Measurements from ENCODE around the gene UBXN10. TPM values are rescaled to one million over a fixed set of nuclear protein-coding genes. Genes with fewer than 3 reads are reported as not detected.
A peak's percentile ranks its signal among the peaks of the same experiment; 100 is the strongest.

The UBXN10 gene
- total RNA-seq, 1 donor from 2014 or later: 0.87 TPM

DNA sequence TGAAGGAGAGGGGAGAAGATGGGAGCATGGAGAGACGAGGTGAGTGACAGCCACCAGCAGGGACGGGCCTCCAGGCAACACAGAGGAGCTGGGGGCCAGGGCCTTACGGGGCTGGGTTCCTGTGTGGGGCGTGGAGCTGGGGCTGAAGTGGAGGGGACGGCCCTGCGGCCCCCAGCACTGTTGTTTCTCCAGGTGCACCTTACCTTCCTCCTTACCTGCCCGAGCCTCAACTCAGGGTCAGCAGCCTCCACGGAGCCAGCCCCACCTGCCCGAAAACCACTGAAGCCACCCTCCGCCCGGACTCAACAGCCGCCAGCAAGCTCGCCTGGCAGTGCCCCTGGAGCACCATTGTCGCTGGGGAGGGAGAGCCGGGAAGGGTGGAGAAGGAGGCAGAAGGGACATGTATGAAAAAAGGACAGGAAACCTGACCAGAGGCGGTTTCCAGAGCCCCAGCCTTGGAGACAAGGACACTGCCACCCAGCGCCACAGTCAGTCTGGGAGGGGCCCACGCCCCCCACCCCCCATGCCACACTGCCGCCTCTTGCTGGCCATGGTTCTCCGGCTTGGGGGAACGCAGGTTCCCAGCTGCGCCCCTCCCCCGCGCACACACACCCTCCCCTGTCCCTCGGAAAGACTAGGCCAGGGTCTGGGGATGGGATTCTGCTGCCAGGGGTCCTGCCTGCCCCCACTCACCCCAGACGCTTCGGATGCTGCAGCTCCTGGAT is 36.1 kb upstream of the UBXN10 start:
- Histone ChIP-seq H3K27me3 (no peaks in the 10 kb centered on the region), H3K9me3 (no peaks in the 10 kb centered on the region), H3K4me1 (peaks cover 22% of the 10 kb centered on the region), H3K4me3 (no peak overlapping the region), H3K27ac (no peak overlapping the region), H3K36me3 (no peaks in the 10 kb centered on the region)
- intact Hi-C loops (cut with DNase I): no loop called here
- TF ChIP-seq, protein P1, sequence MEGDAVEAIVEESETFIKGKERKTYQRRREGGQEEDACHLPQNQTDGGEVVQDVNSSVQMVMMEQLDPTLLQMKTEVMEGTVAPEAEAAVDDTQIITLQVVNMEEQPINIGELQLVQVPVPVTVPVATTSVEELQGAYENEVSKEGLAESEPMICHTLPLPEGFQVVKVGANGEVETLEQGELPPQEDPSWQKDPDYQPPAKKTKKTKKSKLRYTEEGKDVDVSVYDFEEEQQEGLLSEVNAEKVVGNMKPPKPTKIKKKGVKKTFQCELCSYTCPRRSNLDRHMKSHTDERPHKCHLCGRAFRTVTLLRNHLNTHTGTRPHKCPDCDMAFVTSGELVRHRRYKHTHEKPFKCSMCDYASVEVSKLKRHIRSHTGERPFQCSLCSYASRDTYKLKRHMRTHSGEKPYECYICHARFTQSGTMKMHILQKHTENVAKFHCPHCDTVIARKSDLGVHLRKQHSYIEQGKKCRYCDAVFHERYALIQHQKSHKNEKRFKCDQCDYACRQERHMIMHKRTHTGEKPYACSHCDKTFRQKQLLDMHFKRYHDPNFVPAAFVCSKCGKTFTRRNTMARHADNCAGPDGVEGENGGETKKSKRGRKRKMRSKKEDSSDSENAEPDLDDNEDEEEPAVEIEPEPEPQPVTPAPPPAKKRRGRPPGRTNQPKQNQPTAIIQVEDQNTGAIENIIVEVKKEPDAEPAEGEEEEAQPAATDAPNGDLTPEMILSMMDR (IDR thresholded peaks at IDR 0.05): no peak
- peak; percentile 57 for DNase-seq
- no peak for ATAC-seq

DNA sequence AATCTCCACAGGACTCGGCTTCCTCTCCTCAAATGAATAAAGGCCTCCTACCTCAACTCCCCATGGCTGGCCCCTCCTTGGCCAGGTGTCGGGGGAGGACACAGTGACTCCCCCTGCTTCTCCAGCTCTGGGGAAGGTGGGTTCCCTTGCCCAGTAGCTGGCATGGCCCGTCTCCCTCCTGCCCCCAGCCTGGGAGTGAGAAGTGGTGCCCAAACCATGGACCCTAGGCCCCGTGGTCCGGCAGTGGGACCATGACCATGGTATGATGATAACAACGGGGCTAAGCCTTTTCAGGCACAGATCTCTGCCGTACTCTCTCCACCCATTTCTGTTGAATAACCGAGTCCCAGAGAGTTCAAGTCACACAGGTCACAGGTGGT is 35.6 kb upstream of the UBXN10 start:
- TF ChIP-seq, protein P1 (IDR thresholded peaks at IDR 0.05): no peak
- DNase-seq: peak; percentile 45
- intact Hi-C loops (cut with DNase I): no loop called here

DNA sequence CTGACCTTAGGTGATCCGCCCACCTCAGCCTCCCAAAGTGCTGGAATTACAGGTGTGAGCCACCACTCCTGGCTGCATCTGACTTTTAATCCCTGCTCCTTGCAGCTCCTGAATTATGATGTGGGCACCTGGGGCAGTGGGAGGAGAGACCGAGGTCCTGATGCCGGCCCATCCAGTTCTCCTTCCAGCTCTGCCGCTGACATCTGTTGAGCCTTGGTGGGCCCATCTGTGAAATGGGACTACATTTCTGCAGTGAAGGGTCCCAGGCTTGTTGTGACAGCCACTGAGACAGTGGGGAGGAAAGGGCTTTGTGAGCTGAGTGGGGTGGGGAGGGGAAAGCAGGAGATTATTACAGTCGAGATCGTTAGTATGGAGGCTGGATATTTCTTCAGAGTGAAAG is 34.9 kb upstream of the UBXN10 start:
- Histone ChIP-seq H3K4me3 (no peak overlapping the region), H3K27ac (no peak overlapping the region), H3K9me3 (no peaks in the 10 kb centered on the region), H3K36me3 (no peaks in the 10 kb centered on the region), H3K4me1 (peaks cover 24% of the 10 kb centered on the region), H3K27me3 (no peaks in the 10 kb centered on the region)
- DNase-seq (no peak), ATAC-seq (no peak)
- TF ChIP-seq, protein P1 (IDR thresholded peaks at IDR 0.05): no peak
- intact Hi-C loops (cut with DNase I): no loop called here

More for the DNA sequence above, 35.6 kb upstream of the UBXN10 start:
- Histone ChIP-seq H3K4me3 (no peak overlapping the region), H3K4me1 (peaks cover 24% of the 10 kb centered on the region), H3K36me3 (no peaks in the 10 kb centered on the region), H3K27me3 (no peaks in the 10 kb centered on the region), H3K9me3 (no peaks in the 10 kb centered on the region), H3K27ac (no peak overlapping the region)
- ATAC-seq: no peak

DNA sequence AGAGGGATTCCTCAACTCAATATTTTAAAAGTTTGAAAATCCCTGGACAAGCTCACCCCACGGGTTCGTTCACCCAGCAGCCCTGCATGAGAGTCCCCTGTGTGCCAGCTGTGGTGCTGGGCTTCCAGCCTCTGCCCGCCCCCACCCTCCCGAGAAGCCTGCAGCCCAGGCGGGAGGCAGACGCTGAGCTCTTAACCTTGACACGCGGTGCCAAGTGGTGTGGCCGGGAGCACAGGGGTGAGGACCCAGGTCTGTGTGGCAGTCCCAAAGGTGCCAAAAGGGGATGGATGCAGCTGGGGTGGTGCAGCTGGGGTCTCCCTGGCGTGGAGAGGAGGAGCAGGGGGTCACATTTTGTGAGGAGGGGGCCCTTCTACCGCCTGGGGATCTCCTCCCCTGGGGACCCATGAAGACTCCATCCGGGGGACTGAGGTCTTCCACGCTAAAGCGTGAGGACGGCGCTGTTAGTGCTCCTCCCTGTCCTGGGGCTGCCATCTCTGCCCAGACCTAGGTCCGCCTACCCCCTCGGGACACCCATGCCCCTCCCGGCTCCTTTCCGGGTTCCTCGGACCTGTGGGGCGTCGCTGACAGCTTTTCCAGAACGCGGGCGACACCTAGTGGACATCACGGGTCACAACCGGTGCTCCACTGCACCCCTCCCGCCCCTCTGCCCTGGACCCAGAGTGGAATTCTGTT is 33.8 kb upstream of the UBXN10 start:
- H3K9me3 ChIP-seq: no peaks in the 10 kb centered on the region
- ATAC-seq (peak; percentile 94), DNase-seq (peak; percentile 89)
- H3K4me1 ChIP-seq: peaks cover 24% of the 10 kb centered on the region
- TF ChIP-seq, protein P1 (IDR thresholded peaks at IDR 0.05): peak; percentile 96
- peak overlapping the region; percentile 70 for H3K27ac ChIP-seq
- no peaks in the 10 kb centered on the region for H3K36me3 ChIP-seq
- H3K4me3 ChIP-seq: peak overlapping the region; percentile 29
- intact Hi-C loops (cut with DNase I): no loop called here
- H3K27me3 ChIP-seq: no peaks in the 10 kb centered on the region

DNA sequence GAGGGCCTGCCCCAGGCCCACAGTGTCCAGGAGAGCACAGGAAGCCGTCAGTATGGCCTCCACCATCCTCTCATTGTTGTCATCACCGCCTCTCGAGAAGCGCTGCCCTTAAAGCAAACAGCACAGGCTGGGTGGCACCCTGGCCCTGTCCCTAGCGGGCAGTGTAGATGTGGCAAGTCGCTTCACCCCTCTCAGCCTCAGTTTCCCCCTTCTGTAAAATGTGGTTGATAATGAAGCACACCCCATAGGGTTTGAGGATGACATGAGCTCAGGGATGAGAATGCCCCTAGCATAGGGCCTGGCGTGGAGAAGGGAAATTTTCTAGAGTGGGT is 33.3 kb upstream of the UBXN10 start:
- Histone ChIP-seq H3K4me3 (no peak overlapping the region), H3K36me3 (no peaks in the 10 kb centered on the region), H3K9me3 (no peaks in the 10 kb centered on the region), H3K27ac (peak overlapping the region; percentile 70), H3K27me3 (no peaks in the 10 kb centered on the region), H3K4me1 (peaks cover 24% of the 10 kb centered on the region)
- intact Hi-C loops (cut with DNase I): no loop called here
- TF ChIP-seq, protein P1 (IDR thresholded peaks at IDR 0.05): no peak
- ATAC-seq (no peak), DNase-seq (no peak)

All from upper lobe of right lung (tissue), 1 donor.